C1 segment of cervical spinal cord (tissue), 14 donors: ENCODE data around the gene GABBR1.
"Not testable (repeated sequence)": the region's sequence is repeated elsewhere in the genome, so short reads cannot be mapped to it uniquely, and the experiment has no call there.

Experiments
- DNase-seq, 14 donors: peaks; one replicate each; lab custom pipeline; 2025; lab: John Stamatoyannopoulos, UW

GABBR1 gene

DNA sequence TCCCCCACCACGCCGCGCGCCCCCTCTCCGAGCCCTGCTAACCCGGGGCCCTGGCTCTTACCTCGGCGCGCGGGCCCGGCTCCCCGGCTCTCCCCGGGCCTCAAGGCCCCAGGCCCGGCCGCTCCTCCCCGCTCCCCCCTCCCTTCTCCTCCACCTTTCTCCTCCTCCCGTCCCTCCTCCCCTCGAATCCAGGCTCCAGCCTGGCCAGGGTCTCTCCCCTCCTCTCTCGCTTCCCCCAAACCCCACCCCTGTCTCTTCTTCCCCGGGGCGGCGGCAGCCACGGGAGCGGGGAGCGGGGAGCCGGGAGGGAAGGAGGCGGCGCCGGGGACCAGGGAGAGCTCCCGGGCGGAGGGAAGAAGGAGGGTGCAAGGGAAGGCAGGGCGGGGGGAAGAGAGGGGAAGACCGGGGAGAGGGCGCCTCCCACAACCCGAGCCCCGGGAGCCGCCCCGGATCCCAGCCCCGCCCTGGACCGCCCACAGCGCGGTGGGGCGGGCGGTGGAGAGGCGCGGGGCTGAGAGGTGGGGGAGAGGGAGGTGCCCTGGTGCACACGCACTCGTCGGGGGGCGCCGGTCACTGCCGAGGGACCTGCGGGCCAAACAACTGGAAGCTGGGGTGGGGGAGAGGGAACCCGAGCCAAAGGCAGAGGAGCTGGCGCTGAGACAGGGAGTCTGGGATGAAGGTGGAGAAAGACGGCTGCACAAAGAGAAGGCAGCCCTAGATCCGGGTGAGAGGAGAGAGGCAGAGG lies at the start of gene GABBR1:
TSS of gene GABBR1 (minus strand) at position 395 of the 745 bp plus-strand sequence. CDS start 798 bp downstream, outside the sequence.
- DNase-seq = peak in 13 of 14 donors; percentile 25 to 94 (median 48)

DNA sequence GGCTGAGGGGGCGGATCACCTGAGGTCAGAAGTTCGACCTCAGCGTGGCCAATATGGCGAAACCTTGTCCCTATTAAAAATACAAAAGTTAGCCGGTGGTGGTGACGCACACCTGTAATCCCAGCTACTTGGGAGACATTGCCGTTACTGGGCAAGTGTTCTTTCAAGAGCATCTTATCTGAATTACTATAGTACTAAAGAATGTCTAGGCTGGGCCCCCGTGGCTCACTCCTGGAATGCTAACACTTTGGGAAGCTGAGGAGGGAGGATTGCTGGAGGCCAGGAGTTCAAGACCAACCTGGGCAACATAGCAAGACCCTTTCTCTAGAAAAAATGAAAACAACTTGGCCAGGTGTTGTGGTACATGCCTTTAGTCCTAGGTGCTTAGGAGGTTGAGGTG lies 48.8 kb upstream of the GABBR1 start:
- no peak for DNase-seq

DNA sequence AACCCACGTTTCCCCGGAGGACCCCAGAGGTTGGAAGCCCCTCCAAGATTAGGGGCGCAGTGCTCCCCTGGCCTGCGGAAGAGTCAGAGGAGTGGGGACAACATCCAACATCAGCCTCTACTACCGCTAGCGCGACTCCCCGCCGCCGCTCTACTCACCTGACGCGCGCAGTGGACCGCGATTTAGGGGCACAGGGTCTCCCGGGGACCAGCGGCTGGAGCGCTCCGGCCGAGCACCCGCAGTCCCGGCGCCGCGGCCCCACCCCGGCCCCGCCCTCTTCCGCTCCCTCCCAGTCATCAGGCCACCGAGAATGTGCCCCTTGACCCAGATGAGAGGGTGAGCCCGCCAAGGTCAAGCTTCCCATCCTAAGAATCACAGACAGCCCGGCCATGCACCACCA lies 47.9 kb upstream of the GABBR1 start, which contains the start of gene ZFP57:
TSS of gene ZFP57 (minus strand) at position 249 of the 400 bp plus-strand sequence. CDS start 4,149 bp downstream, outside the sequence.
- DNase-seq = no peak

DNA sequence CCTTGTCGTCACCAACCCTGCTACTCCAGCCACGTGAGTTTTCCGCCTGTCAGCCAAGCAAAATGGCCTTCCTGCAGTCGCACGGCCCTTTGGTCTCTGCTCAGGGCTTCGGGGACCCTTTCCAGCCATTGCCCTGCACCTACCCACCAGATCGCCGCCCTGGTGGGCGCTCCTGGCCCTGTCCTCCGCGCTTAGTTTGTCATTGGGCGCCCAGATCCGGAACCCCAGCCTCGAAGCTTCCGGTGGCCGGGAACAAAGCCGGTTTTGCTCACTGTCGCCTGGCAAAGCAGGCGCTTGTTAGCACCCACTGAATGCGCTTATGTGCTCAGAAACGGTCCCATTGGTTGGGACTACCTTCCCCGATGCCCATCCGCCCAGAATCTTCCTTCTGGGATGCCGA lies 47.4 kb upstream of the GABBR1 start:
- DNase-seq = no peak

GRCh38 chr6:29679962-29680361 lies 47.0 kb upstream of the GABBR1 start:
- no peak for DNase-seq

- DNase-seq = no peak
Measured at GRCh38 chr6:29678114-29678513, 45.1 kb upstream of the GABBR1 start.

DNA sequence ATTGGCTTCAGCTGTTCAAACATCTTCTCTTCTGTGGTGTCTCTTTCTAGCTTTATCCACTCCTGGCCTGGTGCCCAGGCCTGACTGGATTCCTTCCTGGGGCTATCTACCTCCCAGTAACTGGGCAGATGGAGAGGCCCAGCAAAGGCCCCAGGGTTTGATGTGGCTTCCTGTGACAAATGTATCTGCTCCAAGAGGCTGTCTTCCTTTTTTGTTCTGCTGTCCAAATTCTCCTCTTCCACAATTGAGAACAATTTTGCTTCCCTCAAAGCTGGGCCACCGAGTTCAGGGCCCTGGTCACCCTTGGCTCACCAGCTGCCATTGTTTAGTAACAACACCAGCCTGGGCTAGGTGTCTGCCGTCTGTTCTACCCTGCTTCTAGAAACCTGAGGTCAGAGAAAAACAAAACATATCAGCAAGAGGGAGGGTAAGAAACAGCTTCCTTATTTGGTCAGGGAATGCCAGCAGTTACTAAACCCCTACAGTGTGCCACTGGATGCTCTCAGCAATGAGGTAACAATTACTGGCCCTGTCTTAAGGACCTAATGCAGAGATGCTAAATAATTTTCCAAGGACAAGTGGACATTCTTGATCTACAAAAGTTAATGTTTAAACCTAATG lies 44.1 kb upstream of the GABBR1 start:
- DNase-seq = no peak

DNA sequence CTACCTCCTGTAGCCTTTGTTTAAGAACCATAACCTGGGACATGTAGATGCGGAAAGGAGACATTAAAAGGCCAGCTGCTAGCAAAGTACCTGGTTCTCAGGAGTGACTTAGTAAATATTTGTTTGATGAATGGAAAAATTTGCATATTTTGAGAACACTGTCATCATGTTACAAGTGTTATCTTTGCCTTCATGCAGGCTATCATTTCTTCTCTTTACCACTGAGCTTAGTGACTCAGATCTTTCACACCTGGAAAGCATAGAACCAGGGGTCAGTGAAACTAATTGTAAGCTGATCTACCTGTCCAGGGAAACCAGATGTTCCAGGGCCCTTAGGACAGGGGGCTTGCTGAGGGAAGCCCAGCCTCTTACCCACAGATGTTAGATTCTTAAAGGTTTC lies 42.6 kb upstream of the GABBR1 start:
- no peak for DNase-seq

- no peak for DNase-seq
Measured at GRCh38 chr6:29674008-29674407, 41.0 kb upstream of the GABBR1 start.

GRCh38 chr6:29673161-29673560 lies 40.2 kb upstream of the GABBR1 start:
- peak in 1 of 14 donors; percentile 63 for DNase-seq

DNA sequence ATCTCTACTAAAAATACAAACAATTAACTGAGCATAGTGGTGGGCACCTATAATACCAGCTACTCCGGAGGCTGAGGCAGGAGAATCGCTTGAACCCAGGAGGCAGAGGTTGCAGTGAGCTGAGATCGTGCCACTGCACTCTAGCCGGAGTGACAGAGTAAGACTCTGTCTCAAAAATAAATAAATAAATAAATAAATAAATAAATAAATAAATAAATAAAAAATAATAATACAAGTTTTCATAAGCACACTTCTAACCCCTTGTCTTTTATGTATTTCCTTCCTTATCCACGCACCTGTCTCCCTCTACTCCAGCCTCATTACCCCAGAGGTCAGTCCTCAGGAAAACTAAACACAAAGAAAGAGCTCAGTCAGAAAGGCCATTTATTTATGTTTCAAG lies 39.1 kb upstream of the GABBR1 start:
- DNase-seq = not testable (repeated sequence)

GRCh38 chr6:29671026-29671425 lies 38.0 kb upstream of the GABBR1 start:
- DNase-seq = no peak

DNA sequence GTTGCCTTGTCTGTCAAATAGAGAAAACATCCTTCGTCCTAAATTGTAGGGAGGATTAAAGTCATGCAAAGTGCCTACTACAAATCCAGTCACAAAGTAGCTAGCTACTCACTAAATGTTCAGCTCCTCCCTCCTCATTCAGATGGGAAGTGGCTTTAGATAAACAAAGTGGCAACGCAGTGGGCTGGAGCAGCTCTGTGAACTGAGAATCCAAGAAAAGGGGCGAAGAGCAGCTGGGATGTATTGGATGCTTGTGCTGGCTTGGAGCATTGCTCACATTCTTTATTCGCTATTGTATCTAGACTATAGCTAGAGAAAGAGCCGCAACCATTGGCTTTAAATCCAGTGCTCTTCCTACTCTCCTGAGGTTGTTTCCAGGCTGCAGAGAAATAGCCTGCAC lies 34.2 kb upstream of the GABBR1 start:
- no peak for DNase-seq

DNA sequence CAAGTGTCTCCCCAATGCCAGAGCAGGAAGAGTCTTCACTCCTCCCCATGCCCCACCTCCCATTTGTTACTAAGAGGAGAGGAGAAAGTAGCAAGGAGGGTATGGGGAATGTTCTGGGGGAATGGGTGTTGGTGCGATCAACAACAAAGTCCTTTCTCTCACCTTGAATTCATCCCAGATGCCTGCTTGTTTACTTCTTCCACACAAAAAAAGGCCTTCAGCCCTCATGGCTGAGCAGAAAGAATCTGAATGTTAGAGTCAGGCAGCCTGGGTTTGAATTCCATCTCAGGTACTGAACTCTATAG lies 33.8 kb upstream of the GABBR1 start:
- no peak for DNase-seq

DNA sequence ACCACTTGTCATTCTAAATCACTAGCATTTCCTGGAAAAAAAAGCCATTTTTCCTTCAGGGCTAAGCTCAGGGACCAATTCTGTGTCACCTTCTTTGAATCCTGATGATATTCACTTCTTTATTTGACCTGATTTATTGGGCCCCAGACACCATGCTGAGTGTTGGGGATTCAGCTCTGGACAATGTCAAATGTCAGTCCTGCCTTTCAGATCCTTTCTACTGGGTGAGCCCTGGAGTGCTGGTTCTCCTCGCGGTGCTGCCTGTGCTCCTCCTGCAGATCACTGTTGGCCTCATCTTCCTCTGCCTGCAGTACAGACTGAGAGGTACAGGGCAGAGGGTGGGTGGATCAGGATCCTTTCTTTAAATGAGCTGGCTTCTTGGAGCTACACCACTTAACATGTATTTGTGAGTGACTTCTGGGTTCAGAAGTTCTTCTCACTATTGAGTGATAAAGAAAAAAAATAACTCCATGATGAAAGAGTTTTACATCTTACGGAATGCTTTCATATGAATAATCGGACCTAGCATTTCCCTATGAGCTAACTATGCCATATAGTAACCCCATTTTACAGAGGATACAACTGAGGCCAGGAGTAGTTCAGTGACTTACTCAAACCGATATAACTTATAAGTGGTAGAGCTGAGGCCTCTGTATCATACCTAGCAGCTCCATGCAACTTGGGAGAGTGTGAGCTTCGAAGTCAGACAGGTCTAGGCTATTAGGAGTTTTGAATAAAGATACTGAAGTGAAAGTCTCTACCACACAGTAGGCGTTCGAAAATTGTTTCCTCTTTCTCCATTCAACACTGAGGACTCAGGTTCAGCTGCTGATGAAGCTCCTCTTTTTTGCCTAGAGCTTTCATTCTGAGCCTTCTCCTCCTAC lies 33.2 kb upstream of the GABBR1 start:
- DNase-seq = no peak

- DNase-seq = no peak
Measured at GRCh38 chr6:29663300-29664042, 30.5 kb upstream of the GABBR1 start.

GRCh38 chr6:29661502-29662141 lies 28.6 kb upstream of the GABBR1 start:
- not testable (repeated sequence) for DNase-seq

DNA sequence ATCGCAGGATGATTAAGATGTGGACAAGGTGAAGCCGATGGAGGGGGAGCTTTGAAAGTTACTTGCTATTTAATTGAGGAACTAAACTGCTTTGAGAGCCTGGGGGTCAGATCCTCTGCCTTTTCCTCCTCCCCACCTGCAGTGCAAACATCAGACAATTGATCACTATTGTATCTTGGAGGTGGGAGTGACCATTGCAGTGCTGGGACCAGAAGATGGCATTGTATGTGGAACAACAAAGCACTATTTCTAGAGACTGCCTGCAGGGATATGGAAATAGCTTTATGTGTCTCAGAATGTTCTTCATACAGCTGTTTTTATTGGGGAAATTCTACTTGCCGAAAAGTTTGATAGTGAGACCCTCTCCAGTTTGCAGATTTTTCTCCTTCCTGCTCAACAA lies 28.1 kb upstream of the GABBR1 start:
- DNase-seq = no peak

DNA sequence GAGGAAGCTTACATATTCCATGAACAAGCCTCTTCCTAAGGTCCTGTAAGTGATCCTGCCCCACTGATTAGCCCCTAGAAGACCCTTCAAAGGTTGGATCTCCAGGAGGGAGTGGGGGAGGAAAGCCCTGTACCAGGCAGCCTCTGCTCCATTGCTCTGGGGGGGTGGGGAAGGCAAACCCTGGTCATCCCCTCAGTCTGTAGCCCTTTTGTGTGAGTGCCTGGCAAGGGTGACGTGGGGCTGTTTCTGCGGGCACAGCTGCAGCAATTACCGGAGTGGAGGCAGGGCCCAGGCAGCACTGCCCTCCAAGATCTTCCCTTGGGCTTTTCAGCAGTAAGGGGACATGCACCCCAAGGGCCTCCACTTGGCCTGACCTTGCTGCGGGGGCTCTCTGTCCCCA lies 23.8 kb upstream of the GABBR1 start, which contains the start of gene MOG:
TSS of gene MOG (plus strand) at position 295 of the 400 bp plus-strand sequence. CDS start 118 bp downstream, outside the sequence.
- DNase-seq = peak in 12 of 14 donors; percentile 9 to 93 (median 80)

GRCh38 chr6:29656157-29656556 lies 23.2 kb upstream of the GABBR1 start:
- peak in 3 of 14 donors; percentile 21 to 34 (median 29) for DNase-seq

GRCh38 chr6:29655658-29656057 lies 22.7 kb upstream of the GABBR1 start:
- peak in 1 of 14 donors; percentile 15 for DNase-seq
